ENCODE measurements around the gene VAT1L.

VAT1L gene

DNA sequence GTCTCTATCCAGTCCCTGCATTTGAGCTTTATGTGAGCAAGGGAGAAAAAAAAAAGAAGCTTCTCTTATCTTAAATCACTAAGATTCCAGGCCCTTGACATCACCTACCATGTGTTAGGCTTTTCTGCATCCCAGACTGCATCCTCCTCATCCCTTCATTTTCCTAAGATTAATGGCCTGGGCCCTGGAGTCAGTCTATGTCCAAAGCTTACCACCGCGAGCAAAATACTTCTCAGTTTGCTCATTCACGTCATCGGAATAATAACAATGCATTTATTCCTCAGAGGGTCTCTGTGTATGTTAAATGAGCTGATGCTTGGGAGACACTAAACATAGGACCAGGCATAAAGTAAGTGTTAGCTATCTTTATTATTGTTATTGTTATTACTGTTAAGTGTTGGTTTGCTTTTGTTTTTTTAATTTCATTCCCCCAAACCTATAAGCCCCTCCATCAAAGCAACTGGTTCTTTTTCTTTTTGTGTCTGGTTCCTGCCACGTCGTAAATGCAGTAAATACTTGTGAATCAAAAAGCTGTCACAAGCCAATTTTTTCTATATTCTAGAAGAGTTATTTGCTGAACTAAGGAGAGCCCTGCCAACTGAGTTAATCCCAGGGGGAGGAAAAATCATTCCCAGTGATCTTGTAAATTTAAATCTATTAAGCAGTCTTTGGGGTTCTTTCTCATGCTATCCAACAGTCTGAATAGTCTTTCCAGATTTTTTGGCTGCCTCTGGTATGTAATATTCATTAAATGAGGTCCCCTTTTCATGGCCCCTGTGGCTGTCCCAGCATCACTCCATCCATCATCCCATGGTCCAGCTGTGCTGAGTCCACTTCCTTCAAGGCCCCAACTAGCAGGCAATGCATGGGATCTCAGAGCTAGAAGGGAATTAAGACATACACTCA is 46.5 kb downstream of the VAT1L start:
- DNase-seq (ENCODE audit: low spot score): no peak

DNA sequence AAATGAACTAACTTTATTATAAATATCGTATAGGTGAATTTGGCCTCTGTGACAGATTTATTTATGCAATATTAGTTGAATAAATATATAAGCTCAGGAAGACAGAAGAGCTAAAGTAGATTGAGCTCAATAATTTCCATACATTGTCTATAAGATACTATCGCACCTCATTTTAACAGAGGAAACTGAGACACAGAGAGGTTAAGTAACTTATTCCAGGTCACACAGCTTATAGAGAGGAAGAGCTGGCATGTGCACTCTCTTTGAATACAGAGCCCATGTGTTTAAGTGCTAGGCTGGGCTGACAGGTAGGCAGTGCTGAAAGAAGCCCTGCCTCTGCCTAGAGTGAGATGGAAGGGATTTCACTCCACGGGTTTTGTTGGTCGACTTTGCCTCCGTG is 48.4 kb downstream of the VAT1L start:
- DNase-seq (ENCODE audit: low spot score): no peak

DNA sequence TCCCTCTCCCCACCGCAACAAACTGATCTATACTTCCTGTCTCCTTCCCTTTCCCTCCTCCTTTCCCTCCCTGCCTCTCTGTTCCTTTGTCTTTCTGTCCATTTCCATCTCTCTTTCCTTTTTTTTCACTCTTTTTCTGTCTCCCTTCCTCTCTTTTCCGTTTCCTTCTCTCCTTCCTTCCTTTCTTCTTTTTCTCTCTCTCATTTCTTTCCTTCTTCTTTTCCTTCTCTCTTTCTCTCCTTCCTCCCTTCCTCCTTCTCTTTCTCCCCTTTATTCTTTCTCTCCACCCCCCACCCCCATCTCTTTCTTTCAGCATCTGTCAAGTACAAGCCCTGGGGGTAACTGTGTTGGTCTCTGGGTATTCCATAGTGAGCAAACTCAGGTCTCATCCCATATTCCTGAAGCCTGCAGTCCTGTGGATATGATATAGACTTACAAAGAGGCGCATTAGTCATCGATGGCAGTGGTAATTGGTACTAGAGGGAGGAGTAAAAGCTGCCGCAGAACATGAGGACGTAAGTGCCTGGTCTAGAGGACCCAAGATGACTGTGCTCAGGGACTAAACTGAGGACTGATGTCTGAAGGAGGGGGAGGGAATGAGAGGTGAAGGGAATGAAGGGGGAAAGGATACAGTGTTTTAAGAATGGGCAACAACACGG is 50.4 kb downstream of the VAT1L start:
- no peak for DNase-seq (ENCODE audit: low spot score)

DNA sequence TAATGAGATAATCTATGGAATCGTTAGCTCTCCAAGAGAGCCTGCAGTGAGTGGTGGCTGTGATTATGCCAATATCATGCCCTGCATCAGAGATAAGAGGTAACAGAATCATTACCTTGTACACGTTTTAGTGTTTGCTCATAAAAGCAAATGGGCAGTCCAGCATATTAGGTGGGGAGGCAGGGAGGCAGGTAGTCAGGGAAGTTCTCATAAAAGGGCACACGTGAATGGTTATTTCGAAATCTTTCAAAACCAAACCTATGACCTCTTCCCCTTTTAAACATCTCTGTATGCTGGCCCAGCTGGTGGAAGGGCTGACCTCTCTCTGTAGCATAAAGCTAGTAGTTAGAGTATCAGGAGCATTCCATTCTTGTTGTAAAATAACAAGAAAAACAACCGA is 51.7 kb downstream of the VAT1L start:
- DNase-seq (ENCODE audit: low spot score): no peak

DNA sequence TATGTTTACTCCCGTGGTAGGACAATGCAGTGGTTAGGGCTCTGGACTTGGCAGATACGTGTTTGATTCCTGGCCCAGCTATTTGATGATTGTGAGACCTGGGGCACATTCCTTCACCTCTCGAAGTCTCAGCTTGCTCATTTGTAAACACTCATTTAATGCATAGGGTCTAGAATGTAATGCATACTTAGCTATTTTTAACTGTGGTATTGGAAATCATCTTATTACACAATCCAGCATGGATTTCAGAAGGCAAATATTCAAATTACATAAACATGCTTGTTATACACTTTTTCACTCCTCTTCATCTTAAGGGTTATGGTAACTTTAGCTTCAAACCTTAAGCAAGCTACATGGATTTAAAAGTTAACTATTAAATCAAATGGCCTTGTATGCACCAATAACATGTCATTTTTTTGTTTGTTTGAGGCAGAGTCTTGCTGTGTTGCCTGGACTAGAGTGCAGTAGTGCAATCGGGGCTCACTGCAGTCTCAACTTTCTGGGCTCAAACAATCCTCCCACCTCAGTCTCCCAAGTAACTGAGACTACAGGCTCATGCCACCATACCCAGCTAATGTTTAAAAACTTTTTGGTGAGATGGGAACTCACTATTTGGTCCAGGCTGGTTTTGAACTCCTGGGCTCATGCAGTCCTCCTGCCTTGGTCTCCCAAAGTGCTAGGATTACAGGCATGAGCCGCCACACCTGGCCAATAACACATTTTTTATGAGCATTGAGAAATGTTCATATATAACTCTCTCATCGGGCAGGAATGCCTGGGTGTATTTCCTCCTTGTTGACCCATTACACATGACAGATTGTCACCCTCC is 52.5 kb downstream of the VAT1L start:
- no peak for DNase-seq (ENCODE audit: low spot score)

DNA sequence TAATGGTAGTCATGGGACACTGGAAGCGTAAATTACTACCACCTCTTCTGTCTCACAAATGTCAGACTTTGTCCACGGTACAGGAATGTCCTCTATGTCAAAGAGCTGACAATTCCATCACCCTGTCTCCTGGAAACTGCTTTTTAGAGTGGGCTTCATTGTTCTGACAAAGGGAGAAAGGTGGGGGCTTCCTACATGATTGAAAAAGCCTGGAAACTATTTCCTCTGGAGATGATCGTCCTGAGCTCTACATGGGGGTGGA is 53.1 kb downstream of the VAT1L start:
- no peak for DNase-seq (ENCODE audit: low spot score)

DNA sequence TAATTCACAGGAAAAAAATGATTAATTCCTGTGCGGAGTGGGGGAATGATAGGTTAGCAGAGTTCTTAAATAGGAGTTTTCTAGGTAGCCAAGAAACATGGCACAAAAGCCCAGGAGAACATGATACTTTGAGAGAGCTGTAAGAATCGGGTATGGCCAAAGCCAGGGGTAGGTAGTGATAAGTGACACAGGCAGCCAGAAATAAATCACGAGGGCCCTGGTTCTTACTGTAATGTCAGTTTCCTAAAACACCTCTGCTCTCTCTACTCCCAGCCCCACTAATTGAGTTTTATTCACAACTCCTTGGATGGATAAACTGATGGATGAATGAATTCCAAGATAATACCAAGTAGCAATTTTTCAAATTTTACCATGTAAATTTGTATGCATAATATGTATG is 54.1 kb downstream of the VAT1L start:
- DNase-seq (ENCODE audit: low spot score): no peak

DNA sequence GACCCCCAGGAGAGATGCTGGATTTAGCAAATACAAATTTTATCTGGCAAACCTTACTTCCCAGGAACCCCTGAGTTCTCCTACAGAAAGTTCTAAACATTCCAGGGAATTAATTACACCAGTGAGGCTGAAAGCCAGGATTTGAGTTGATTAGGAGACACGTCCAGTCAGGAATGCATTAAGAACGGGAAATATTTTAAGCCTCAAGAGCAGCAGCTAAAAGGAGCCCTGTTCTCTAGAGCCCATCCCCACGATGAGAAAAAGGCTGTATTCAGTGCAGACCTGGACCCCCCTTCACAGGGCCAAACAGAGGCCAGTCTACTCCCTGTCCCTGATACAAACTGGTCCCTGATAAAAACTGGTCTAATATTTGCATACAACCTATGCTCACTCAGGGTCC is 55.0 kb downstream of the VAT1L start:
- DNase-seq (ENCODE audit: low spot score): no peak

DNA sequence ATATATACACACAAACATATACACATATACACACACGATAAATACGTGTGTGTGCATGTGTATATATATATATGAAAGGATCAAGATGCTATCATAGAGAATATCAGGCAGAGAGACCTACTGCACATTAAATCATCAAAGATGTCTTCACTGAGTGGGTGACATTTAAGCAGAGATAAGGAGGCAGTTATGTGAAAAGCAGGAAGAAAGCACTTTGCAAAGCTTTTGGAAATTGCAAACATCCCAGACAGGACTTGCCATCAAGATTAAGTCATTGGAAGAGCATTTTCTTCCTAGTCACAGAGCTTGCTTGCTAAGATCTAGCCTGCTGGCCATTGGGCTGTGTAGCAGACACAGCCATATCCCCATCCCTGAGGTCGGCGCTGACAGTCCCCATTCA is 56.4 kb downstream of the VAT1L start:
- no peak for DNase-seq (ENCODE audit: low spot score)

DNA sequence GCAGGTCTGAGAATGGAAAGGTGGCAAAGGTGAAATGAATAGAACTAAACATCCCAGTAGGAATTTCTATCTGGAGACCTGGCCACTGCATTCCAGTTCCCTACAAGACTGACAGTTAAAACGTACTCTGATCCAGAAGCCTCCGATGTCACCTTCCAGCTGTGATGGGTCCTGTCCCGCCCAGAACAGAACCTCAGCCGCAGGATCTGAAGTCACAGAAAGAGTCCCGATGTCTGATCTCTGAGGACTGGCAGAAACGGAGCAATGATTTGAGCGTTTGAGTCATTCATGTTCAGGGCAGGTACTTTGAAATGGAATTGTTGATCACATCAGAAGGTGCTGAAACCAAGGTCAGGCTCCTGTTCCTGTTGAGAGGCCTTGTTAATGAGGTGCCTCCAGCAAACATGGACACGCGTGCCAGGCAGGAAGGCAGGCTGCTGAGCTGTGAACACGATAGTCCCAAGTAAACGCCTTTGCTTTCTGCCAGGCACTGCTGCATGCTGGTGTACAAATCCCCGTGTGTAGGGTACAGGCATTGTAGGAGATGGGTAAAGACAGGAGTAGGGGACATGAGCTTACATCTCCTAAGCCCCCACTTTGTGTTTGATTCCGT is 61.4 kb downstream of the VAT1L start:
- no peak for DNase-seq (ENCODE audit: low spot score)

DNA sequence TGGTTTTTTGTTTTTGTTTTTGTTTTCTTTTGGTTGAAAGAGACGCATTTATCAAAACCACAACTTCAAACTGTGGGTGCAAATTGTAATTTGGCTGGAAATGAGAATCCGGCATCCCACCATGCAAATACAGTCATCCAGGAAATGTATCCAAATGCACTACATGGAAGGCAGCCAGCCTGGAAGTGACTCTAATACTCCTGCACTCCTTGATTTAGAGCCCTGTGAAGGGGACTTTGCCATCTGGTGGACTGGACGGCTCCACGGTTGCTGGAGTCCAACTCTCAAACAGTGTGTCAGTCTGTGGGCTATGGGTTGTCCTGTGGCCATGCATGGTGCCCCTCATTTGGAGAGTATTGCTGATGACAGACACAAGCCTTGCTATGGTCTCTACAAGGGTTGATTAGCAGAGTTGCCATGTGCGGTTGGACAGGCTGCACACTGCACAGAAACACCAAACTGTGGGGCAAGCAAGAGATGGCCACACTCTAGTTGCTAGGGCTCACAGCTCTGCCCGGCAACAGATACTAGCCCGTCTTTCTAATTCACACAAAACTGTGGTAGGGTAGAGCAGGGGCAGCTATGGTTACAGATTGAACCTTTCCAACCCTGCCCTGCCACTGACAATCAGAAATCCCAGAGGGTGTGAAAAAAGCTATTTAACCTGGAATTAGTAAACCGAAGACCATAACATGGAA is 62.4 kb downstream of the VAT1L start:
- DNase-seq (ENCODE audit: low spot score): no peak

DNA sequence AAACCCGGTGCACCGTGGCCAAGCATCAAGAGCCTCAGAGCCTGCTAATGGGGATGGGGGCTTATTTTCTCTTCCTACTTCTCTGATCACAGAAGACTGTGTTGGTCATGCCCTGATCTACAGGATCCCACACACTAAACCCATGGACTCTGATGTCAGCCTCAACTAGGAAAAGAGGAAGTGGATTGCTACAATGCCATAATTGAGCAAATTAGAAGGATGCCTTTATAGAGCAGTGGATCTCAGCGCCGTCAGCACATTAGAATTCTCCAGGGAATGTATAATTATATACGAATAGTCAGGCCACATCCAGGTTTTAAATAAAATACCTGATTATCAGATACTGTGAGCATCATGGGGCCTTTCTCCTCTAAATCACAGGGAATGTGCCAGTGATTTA is 64.8 kb downstream of the VAT1L start:
- no peak for DNase-seq (ENCODE audit: low spot score)

DNA sequence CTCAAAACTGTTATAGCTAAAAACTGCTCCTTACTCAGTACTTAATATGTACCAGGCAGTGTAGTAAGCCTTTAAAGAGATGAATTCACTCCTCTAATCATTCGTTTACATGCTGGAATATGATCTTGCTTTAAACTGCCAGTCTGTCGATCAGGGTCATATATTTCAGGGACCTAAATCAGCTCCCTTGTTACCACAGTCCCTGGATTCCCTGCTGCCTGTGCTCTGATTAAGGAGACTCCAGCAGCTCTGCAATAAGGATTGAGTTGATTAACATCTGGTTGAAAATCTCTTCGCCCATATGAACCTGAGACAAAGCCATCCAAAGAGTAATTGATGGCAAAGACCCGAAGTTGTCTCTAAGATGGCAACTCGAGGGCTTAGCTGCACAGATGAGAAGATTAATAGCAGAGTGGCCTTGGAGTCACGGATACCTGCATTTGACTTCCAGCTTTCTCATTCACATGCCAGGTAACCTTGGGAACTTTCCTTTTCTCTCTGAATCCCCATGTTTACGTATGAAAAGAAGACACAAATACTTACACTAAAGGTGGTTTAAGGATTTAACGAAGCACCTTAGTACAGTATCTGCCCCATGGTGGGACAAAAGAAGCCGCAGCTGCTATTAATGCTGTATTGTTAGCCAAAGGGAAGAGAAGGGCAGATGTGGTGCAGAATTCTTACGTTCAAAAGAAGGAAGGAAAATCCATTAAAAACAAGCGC is 68.2 kb downstream of the VAT1L start:
- DNase-seq (ENCODE audit: low spot score): no peak

DNA sequence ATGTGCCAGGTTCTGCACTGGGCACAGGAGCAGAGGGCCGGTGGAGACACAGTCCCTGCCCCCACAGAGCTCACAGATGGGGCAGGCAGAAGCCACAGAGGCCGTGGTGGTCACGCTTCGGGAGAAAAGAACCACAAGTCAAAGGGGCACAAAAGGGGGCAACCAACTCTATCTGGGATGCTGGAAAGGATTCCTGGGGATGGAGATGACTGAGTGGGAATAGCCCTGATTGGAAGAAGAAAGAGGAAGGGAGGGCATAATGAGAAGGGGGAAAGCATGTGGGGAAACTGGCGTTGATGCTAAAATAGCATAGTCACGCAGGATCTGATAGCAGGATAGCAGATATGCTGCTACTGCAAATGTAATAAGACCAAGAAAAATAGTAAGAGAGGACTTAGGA is 69.7 kb downstream of the VAT1L start:
- DNase-seq (ENCODE audit: low spot score): no peak

DNA sequence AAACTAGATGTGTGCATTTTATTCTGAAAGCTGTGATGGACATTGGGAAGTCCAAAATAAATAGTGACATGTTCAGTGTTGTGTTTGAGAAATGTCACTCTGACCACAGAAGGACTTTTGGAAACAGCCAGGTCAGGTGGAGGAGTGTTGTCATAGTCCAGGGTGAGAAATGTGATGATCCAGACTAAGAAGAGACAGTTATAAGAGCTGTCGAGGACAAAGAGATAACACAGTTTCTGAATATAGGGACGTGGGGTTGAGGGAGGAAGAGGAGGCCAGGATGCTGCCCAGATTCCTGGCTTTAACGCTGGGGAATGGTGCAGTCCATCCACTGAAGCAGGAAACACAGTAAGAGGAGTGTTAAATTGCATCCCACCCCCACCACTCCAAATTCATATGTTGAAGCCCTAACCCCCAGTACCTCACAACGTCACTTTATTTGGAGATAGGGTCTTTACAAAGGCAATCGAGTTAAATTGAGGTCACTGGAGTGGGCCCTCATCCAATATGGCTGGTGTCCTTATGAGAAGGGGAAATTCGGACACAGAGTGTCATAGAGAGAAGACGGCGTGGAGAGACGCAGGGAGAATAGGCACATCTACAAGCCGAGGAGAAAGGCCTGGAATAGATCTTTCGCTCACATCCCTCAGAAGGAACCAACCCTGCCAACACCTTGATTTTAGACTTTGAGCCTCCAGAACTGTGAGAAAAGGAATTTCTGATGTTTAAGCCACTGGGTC is 71.3 kb downstream of the VAT1L start:
- DNase-seq (ENCODE audit: low spot score): no peak

DNA sequence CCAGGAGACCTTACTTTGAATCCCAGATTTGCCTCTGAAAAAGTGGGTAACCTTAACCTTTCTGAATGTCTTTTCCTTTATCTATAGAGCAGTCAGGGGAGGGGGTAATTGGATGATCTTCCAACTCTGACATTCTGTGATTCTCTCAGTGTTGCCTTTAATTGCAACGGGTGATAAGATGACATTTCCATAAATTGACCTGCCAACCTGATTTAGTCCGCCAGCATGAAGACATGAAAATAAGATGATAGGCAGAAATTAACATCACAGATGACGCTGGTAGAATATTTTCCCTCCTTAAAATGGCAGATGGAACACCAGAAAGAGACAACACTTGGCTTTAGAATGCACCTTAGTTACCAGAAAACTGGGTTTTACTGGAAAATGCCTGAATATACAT is 72.6 kb downstream of the VAT1L start:
- no peak for DNase-seq (ENCODE audit: low spot score)

DNA sequence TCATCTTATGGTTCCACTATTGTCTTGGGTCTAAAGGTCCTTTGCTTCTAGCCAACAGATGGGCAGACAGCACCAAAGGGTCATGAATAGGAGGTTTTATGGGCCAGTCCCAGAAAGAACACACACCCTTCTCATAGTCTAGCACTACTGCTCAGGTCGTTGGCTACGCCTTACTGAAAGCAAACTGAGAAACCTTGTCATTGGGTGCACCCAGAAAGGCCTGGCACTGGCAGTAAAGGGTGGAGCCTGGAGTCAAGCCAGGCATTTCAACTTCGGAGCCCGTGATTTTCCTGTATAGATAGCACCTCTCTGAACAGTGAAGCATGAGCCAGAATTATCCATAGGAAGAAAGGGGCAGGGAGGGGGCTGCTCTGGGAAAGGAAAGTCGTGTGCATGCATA is 74.9 kb downstream of the VAT1L start:
- no peak for DNase-seq (ENCODE audit: low spot score)

DNA sequence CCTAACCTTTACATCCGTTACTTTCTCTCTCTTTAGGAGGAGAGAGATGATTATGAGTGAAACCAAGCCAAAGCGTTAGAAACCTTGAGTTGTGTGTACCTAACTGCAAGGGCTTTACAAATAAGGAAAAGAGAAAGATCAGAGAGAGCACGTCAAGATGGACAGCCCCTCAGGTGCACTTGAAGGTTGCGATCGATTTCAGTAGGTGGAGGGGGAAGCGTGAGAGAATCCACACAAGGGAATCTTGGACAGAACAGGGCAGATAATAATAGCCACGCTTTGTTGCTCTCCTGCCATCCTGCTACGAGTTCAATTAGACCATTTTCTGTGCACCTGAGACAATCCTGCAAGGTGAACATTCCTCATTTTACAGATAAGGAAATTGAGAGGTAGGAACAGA is 78.4 kb downstream of the VAT1L start:
- no peak for DNase-seq (ENCODE audit: low spot score)

DNA sequence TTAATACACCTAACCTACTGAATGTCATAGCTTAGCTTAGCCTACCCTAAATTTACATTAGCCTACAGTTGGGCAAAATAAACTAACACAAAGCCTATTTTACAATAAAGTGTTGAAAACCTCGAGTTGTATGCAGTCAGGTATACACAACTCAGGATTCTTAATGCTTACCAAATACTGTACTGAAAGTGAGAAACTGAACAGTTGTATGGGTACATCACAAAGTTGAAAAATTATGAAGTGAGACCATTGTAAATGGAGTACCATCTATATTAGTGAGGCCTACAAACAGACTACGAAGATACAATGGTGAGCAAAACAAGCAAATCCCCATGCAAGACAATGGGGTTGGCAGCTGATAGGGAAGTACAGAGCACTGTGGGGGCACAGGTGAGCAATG is 79.7 kb downstream of the VAT1L start:
- no peak for DNase-seq (ENCODE audit: low spot score)

DNA sequence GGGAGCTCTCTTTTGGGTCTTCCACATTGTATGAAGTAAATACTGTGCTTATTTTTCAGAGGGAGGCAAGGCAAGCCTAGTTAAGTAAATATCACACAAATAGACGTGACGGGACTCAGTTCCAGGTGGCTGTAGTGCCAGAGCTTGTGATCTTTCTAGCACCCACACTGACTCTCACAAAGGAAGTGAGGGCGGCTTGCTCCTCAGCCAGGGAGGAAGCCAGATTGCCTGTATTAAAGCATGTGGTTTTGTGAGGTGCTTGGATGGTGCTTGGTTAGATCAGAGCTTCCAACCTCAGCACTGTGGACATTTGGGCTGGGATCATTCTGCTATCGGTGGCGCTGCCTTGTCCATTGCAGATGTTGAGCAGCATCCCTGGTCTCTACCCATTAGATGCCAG is 80.1 kb downstream of the VAT1L start:
- no peak for DNase-seq (ENCODE audit: low spot score)
